CD4-positive, alpha-beta T cell treated with Interleukin-17A for 4 hours (primary cell): ENCODE measurements around the gene ASTN1.

Experiments used
- DNase-seq: peaks from one replicate; pipeline ENCODE4 v3.0.0-alpha.2; 2020; ENCODE audit warnings: mixed read lengths

Gene ASTN1

GRCh38 chr1:177024623-177025022, 139.9 kb downstream of the ASTN1 start:
- DNase-seq: no peak

- DNase-seq: no peak
Measured at GRCh38 chr1:177023726-177024125, 140.8 kb downstream of the ASTN1 start.

GRCh38 chr1:177023249-177023648, 141.3 kb downstream of the ASTN1 start:
- DNase-seq: no peak

GRCh38 chr1:177021687-177022086, 142.8 kb downstream of the ASTN1 start:
- no peak for DNase-seq

- DNase-seq: no peak
Measured at GRCh38 chr1:177020851-177021589, 143.5 kb downstream of the ASTN1 start.

- no peak for DNase-seq
Measured at GRCh38 chr1:177017287-177017852, 147.1 kb downstream of the ASTN1 start.

GRCh38 chr1:177014325-177014724, 150.2 kb downstream of the ASTN1 start:
- no peak for DNase-seq

- no peak for DNase-seq
Measured at GRCh38 chr1:177012342-177012925, 152.1 kb downstream of the ASTN1 start.

GRCh38 chr1:177011508-177011907, 153.0 kb downstream of the ASTN1 start:
- DNase-seq: no peak

GRCh38 chr1:177010211-177010825, 154.2 kb downstream of the ASTN1 start:
- no peak for DNase-seq

GRCh38 chr1:177008653-177009052, 155.9 kb downstream of the ASTN1 start:
- no peak for DNase-seq

GRCh38 chr1:177007437-177008161, 156.9 kb downstream of the ASTN1 start:
- no peak for DNase-seq

- DNase-seq: no peak
Measured at GRCh38 chr1:177002891-177003290, 161.6 kb downstream of the ASTN1 start.

GRCh38 chr1:177001556-177001955, 163.0 kb downstream of the ASTN1 start:
- no peak for DNase-seq

GRCh38 chr1:176998183-176998795, 166.2 kb downstream of the ASTN1 start:
- DNase-seq: no peak

- DNase-seq: no peak
Measured at GRCh38 chr1:176996456-176997090, 167.9 kb downstream of the ASTN1 start.

GRCh38 chr1:176994931-176995596, 169.4 kb downstream of the ASTN1 start:
- DNase-seq: no peak

- DNase-seq: no peak
Measured at GRCh38 chr1:176993587-176993986, 170.9 kb downstream of the ASTN1 start.

GRCh38 chr1:176989754-176990153, 174.8 kb downstream of the ASTN1 start:
- no peak for DNase-seq

GRCh38 chr1:176989023-176989422, 175.5 kb downstream of the ASTN1 start:
- no peak for DNase-seq

GRCh38 chr1:176987016-176987415, 177.5 kb downstream of the ASTN1 start:
- no peak for DNase-seq

- no peak for DNase-seq
Measured at GRCh38 chr1:176983731-176984130, 180.8 kb downstream of the ASTN1 start.
